ENCODE measurements around the gene PAX7. TPM values are rescaled to one million over a fixed set of nuclear protein-coding genes. Genes with fewer than 3 reads are reported as not detected.

PAX7 gene
- total RNA-seq, 1 donor from 2014 or later, result not detected

DNA sequence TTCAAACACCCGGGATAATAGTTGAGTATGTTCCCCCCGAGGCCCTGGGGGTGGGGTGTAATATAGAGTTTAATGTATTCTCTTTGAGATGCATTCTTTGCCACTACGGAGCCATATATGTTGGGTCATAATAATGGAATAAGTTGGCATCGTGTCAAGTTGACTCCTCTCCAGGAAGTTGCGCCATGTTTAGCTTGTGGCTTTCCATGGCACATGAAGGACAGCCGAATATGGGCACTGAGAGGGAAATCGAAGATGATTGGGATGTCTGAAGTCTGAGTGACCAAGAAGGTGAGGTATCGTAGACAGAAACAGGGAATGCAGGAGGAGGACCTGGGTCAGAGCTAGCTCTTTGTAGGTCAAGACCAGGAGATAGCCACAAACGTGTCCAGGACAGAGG, 92.6 kb downstream of the PAX7 start:
- no peaks in the 10 kb centered on the region for H3K9me3 ChIP-seq
- DNase-seq (ENCODE audit: low spot score in 2 of 2), result no peak
- H3K36me3 ChIP-seq, result no peaks in the 10 kb centered on the region
- intact Hi-C loops (cut with DNase I), result no loop called here
- H3K27me3 ChIP-seq, result no peaks in the 10 kb centered on the region
- no peak overlapping the region for H3K27ac ChIP-seq
- no peaks in the 10 kb centered on the region for H3K4me1 ChIP-seq
- TF ChIP-seq, protein P1, sequence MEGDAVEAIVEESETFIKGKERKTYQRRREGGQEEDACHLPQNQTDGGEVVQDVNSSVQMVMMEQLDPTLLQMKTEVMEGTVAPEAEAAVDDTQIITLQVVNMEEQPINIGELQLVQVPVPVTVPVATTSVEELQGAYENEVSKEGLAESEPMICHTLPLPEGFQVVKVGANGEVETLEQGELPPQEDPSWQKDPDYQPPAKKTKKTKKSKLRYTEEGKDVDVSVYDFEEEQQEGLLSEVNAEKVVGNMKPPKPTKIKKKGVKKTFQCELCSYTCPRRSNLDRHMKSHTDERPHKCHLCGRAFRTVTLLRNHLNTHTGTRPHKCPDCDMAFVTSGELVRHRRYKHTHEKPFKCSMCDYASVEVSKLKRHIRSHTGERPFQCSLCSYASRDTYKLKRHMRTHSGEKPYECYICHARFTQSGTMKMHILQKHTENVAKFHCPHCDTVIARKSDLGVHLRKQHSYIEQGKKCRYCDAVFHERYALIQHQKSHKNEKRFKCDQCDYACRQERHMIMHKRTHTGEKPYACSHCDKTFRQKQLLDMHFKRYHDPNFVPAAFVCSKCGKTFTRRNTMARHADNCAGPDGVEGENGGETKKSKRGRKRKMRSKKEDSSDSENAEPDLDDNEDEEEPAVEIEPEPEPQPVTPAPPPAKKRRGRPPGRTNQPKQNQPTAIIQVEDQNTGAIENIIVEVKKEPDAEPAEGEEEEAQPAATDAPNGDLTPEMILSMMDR (IDR thresholded peaks at IDR 0.05), result no peak
- no peak overlapping the region for H3K4me3 ChIP-seq

DNA sequence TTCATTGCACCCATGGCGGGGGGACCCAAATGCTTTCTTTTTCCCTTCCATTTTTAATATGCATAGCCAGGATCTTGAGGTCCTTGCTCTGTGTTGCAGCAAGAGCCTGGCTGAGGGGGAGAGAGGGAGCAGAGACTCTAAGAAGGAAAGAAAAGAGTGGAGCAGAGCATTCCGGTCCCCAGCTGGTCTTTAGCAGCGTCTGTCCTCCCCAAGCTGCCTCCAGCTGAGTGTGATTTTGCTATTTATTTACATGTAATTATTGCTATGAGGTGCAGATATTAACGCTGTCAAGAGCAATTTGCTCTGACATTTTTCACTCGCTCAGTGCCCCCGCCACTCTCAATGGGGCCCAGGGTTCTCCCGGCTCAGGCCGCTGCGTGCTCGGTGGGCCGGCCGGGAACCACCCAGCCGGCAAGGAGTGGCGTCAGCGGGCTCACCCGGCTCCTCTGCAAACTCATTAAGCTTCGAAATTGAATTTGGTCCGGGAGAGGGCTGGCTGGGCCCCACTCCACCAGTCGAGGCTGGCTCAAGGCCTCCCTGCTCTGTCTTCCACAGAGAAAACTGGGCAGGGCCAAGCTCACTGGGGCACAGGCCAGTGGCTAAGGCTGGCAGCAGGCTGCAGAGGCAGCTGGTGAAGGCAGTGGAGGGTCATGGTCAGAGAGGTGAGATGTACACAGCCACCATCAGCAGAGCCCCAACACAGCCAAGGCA, 93.2 kb downstream of the PAX7 start:
- H3K9me3 ChIP-seq, result no peaks in the 10 kb centered on the region
- H3K36me3 ChIP-seq, result no peaks in the 10 kb centered on the region
- DNase-seq (ENCODE audit: low spot score in 2 of 2), result no peak
- no peaks in the 10 kb centered on the region for H3K27me3 ChIP-seq
- TF ChIP-seq, protein P1 (IDR thresholded peaks at IDR 0.05), result no peak
- no peak overlapping the region for H3K4me3 ChIP-seq
- intact Hi-C loops (cut with DNase I), result no loop called here
- H3K4me1 ChIP-seq, result no peaks in the 10 kb centered on the region
- no peak overlapping the region for H3K27ac ChIP-seq

DNA sequence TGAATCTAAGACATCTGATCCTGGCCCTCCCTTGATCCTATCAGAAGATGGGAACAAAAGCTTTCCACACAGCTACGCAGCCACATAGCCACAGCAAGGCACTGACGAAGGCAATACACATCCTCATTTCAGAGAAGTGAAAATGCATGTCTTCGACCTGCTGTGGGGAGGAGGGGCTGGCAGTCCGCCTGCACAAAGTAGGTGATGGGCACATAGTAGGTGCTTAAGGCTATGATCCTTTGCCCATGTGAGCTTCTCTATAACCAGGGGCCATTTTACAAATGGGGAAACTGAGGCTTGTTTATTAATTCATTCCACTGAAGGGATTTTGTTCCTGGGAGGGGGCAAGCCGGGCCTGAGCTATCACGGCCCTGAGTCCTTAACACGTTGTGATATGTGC, 94.2 kb downstream of the PAX7 start:
- Histone ChIP-seq H3K27ac (no peak overlapping the region), H3K27me3 (no peaks in the 10 kb centered on the region), H3K9me3 (no peaks in the 10 kb centered on the region), H3K4me1 (no peaks in the 10 kb centered on the region), H3K4me3 (no peak overlapping the region), H3K36me3 (no peaks in the 10 kb centered on the region)
- TF ChIP-seq, protein P1 (IDR thresholded peaks at IDR 0.05), result no peak
- no peak for DNase-seq (ENCODE audit: low spot score in 2 of 2)
- intact Hi-C loops (cut with DNase I), result no loop called here

DNA sequence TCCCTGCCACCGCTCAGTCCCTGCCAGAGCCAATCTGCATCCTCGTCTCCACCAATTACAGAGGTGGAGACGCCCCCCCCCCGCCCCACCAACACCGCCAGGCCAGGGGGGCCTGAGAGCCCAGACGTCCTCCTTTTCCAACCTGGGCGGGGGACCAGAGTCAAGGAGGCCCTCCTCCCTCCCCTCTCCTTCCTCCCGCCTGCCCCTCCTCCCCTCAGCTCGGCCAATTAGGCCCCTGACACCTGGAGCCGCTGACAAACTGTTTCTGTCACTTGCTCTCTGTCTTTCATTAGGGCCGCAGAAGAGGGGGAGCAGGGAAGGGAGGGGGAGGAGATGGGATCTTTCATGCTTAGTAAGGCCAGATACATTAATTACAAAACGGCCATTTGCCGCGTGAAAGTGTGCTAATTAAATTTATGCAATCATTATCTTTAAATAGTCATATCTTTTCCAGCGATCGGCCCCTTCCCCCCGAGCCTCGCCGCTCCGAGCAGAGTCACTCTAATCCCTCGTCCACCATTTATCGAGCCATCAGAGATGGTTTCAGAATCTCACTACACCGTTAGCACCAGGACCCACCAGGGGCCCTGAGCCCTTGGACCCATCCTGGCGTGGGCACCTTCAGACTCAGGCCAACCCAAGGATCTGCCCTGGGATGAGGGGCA, 94.7 kb downstream of the PAX7 start:
- Histone ChIP-seq H3K27ac (no peak overlapping the region), H3K4me3 (no peak overlapping the region), H3K27me3 (no peaks in the 10 kb centered on the region), H3K4me1 (no peaks in the 10 kb centered on the region), H3K36me3 (no peaks in the 10 kb centered on the region), H3K9me3 (no peaks in the 10 kb centered on the region)
- DNase-seq (ENCODE audit: low spot score in 2 of 2), result no peak
- intact Hi-C loops (cut with DNase I), result no loop called here
- TF ChIP-seq, protein P1 (IDR thresholded peaks at IDR 0.05), result no peak

DNA sequence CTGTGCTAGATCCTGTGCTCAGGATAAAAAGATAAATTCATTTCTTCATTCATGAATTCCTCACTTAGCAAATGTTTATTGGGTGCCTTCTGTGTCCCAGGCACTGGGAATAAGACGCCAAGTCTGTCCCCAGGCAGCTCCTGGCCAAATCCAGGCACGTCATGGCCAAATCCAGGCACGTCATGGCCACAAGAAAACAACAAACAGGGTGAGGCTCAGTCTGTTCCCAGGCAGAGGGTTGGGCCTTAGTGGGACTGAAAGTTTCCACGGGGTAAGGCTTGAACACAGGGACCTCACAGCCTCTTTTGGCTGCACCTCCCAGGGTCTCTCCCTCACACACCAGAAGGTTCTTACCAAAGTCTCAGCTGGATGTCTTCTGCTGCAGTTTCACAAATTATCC, 95.7 kb downstream of the PAX7 start:
- intact Hi-C loops (cut with DNase I), result no loop called here
- TF ChIP-seq, protein P1 (IDR thresholded peaks at IDR 0.05), result no peak
- H3K4me1 ChIP-seq, result no peaks in the 10 kb centered on the region
- no peaks in the 10 kb centered on the region for H3K27me3 ChIP-seq
- no peak overlapping the region for H3K4me3 ChIP-seq
- H3K27ac ChIP-seq, result no peak overlapping the region
- no peaks in the 10 kb centered on the region for H3K36me3 ChIP-seq
- H3K9me3 ChIP-seq, result no peaks in the 10 kb centered on the region
- no peak for DNase-seq (ENCODE audit: low spot score in 2 of 2)

All from ascending aorta (tissue), 2 donors.